GM23338 (cell line): ENCODE results near the gene TRIM31. TPM values are rescaled to one million over a fixed set of nuclear protein-coding genes. Genes with fewer than 3 reads are reported as not detected.

Experiments
- ATAC-seq: fragments of 200-7000 bp; cut with Tn5 transposase; 3 replicates; pipeline ENCODE4 v1.9.1; 2020
- DNase-seq: peaks from one replicate; pipeline ENCODE4 v3.0.0-alpha.2; 2015; ENCODE audit warnings: low spot score
- H2AFZ ChIP-seq: fragments of 200-600 bp; sonication (generic); 2 replicates; pipeline ENCODE4 v1.8.0; 2016; ENCODE audit warnings: antibody characterized with exemption, mild to moderate bottlenecking, moderate library complexity
- H3F3A ChIP-seq: fragments of 200-600 bp; sonication (generic); replicated peaks from 2 replicates; pipeline ENCODE4 v1.8.0; 2017; ENCODE audit warnings: antibody characterized with exemption, mixed run types, low read depth
- H3K27ac ChIP-seq: fragments of 200-600 bp; sonication (generic); 2 replicates; pipeline ENCODE4 v1.6.1; 2016; ENCODE audit warnings: low read depth
- H3K27me3 ChIP-seq: fragments of 200-600 bp; sonication (generic); 2 replicates; pipeline ENCODE4 v1.8.0; 2016; ENCODE audit warnings: mild to moderate bottlenecking, mixed run types, moderate library complexity; ENCODE audit not compliant: insufficient read depth
- H3K36me3 ChIP-seq: fragments of 200-600 bp; sonication (generic); 2 replicates; pipeline ENCODE4 v1.8.0; 2016; ENCODE audit warnings: mild to moderate bottlenecking; ENCODE audit not compliant: insufficient read depth
- H3K4me1 ChIP-seq: fragments of 200-600 bp; sonication (generic); 2 replicates; pipeline ENCODE4 v1.8.0; 2016; ENCODE audit warnings: mild to moderate bottlenecking, moderate library complexity; ENCODE audit not compliant: insufficient read depth
- H3K4me2 ChIP-seq: fragments of 200-600 bp; sonication (generic); 2 replicates; pipeline ENCODE4 v1.7.1; 2017; ENCODE audit warnings: mixed run types
- H3K4me3 ChIP-seq: fragments of 200-600 bp; sonication (generic); 2 replicates; pipeline ENCODE4 v1.6.1; 2016; ENCODE audit warnings: mixed run types
- H3K79me2 ChIP-seq: fragments of 200-600 bp; sonication (generic); replicated peaks from 2 replicates; pipeline ENCODE4 v1.8.0; 2017; ENCODE audit warnings: mild to moderate bottlenecking; ENCODE audit not compliant: insufficient read depth
- H3K9me2 ChIP-seq: fragments of 200-600 bp; sonication (generic); 2 replicates; pipeline ENCODE4 v1.8.0; 2017; ENCODE audit not compliant: insufficient read depth
- H4K20me1 ChIP-seq: fragments of 200-600 bp; sonication (generic); replicated peaks from 2 replicates; pipeline ENCODE4 v1.8.0; 2017; ENCODE audit warnings: mild to moderate bottlenecking; ENCODE audit not compliant: insufficient read depth
- H3K27ac Mint-ChIP-seq: 2 replicates; pipeline ENCODE4 v1.8.0; 2020; ENCODE audit warnings: inconsistent platforms, mild to moderate bottlenecking, moderate library complexity, mixed read lengths
- H3K27me3 Mint-ChIP-seq: 3 replicates; pipeline ENCODE4 v1.8.0; 2022; ENCODE audit warnings: low read depth, mild to moderate bottlenecking, moderate library complexity, mixed read lengths, inconsistent platforms; ENCODE audit not compliant: insufficient read depth, poor library complexity
- H3K36me3 Mint-ChIP-seq: 3 replicates; pipeline ENCODE4 v1.8.0; 2021; ENCODE audit warnings: low read depth, mild to moderate bottlenecking, inconsistent platforms, moderate library complexity, mixed read lengths
- H3K4me1 Mint-ChIP-seq: 3 replicates; pipeline ENCODE4 v1.8.0; 2020; ENCODE audit warnings: mild to moderate bottlenecking, inconsistent platforms, mixed read lengths
- H3K4me3 Mint-ChIP-seq: 3 replicates; pipeline ENCODE4 v1.8.0; 2021; ENCODE audit warnings: moderate library complexity, mild to moderate bottlenecking, inconsistent platforms, mixed read lengths
- H3K9me3 Mint-ChIP-seq: 3 replicates; pipeline ENCODE4 v1.8.0; 2020; ENCODE audit warnings: moderate library complexity, mild to moderate bottlenecking, inconsistent platforms, mixed read lengths
- CTCF ChIP-seq, 2 experiments: fragments of 200-600 bp in 1 of 2; sonication (generic) in 1 of 2; conservative IDR thresholded peaks; 2 replicates each; pipeline versions ENCODE4 v1.5.1 to v1.6.1; 2016 to 2017; ENCODE audit warnings: antibody characterized with exemption in 2 of 2, low read depth in 2 of 2, mild to moderate bottlenecking in 2 of 2, moderate library complexity in 1 of 2
- EZH2 ChIP-seq: fragments of 200-600 bp; sonication (generic); IDR thresholded peaks from one replicate; pipeline ENCODE4 v1.8.0; 2017; ENCODE audit warnings: antibody characterized with exemption, mild to moderate bottlenecking, low read depth; ENCODE audit not compliant: unreplicated experiment
- EZH2phosphoT487 ChIP-seq: fragments of 200-600 bp; sonication (generic); IDR thresholded peaks from one replicate; pipeline ENCODE4 v1.8.1; 2018; ENCODE audit warnings: antibody characterized with exemption; ENCODE audit not compliant: unreplicated experiment
- POLR2AphosphoS5 ChIP-seq: IDR thresholded peaks from 2 replicates; pipeline ENCODE4 v1.6.1; 2016; ENCODE audit warnings: antibody characterized with exemption, low read depth
- REST ChIP-seq: IDR thresholded peaks from one replicate; pipeline ENCODE4 v1.6.1; 2018; ENCODE audit warnings: antibody characterized with exemption; ENCODE audit not compliant: unreplicated experiment
- ZNF114 ChIP-seq: fragments of 250-450 bp; sonication (Bioruptor Pico); IDR thresholded peaks from 2 replicates; pipeline ENCODE4 v1.5.0; 2020; ENCODE audit warnings: mild to moderate bottlenecking, moderate library complexity
- ZNF462 ChIP-seq: fragments of 250-450 bp; sonication (Bioruptor Pico); IDR thresholded peaks from 2 replicates; pipeline ENCODE4 v1.5.0; 2020; ENCODE audit warnings: mild to moderate bottlenecking, moderate library complexity
- polyA plus RNA-seq: library from polyadenylated mRNA; unstranded; fragments of >200 nt; fragmentation: Nextera tagmentation; extraction: Ambion mirVana; gene quantifications from 2 replicates; pipeline ENCODE4 v1.2.1, GENCODE V29; 2016
- total RNA-seq: library from RNA; depleted of rRNA; stranded (reverse); fragments of >200 nt; shearing (Covaris generic); gene quantifications from 2 replicates; pipeline ENCODE4 v1.2.3, GENCODE V29; 2014

Gene TRIM31
- total and polyA plus RNA-seq, 2 experiments from 2014 or later = 0.26 TPM; not detected in 1

GRCh38 chr6:30131947-30132497 is 19.1 kb upstream of the TRIM31 start:
- Mint-ChIP-seq H3K27me3 (peaks cover 40% of the 10 kb centered on the region), H3K4me1 (peaks cover 3% of the 10 kb centered on the region; the same call in 2 of the 3 replicates), H3K4me3 (no peak overlapping the region), H3K9me3 (no peaks in the 10 kb centered on the region), H3K36me3 (no peaks in the 10 kb centered on the region), H3K27ac (no peak overlapping the region)
- Histone ChIP-seq H4K20me1 (no peaks in the 10 kb centered on the region), H3K4me2 (no peak overlapping the region), H3F3A (no peaks in the 10 kb centered on the region), H3K79me2 (no peaks in the 10 kb centered on the region), H3K4me1 (peaks cover 4% of the 10 kb centered on the region; the same call in 1 of the 2 replicates), H3K4me3 (no peak overlapping the region), H3K9me2 (no peaks in the 10 kb centered on the region), H3K36me3 (no peaks in the 10 kb centered on the region), H2AFZ (no peak overlapping the region), H3K27me3 (peaks cover 59% of the 10 kb centered on the region), H3K27ac (no peak overlapping the region)
- no peak for DNase-seq
- no peak for ATAC-seq
- TF ChIP-seq EZH2phosphoT487 (no peak), ZNF114 (CRISPR knock-in tag) (no peak), CTCF (conservative IDR thresholded peaks at IDR 0.05; ENCODE audit: low read depth in 2 of 2) (no peak), ZNF462 (CRISPR knock-in tag) (no peak), EZH2 (no peak), POLR2AphosphoS5 (no peak), REST (no peak)
